ENCODE data around the gene ATP10A. TPM values are rescaled to one million over a fixed set of nuclear protein-coding genes. Genes with fewer than 3 reads are reported as not detected.

Gene ATP10A
- polyA plus RNA-seq, 1 of the 3 experiments (the other 2 are of a cell fraction), result not detected

DNA sequence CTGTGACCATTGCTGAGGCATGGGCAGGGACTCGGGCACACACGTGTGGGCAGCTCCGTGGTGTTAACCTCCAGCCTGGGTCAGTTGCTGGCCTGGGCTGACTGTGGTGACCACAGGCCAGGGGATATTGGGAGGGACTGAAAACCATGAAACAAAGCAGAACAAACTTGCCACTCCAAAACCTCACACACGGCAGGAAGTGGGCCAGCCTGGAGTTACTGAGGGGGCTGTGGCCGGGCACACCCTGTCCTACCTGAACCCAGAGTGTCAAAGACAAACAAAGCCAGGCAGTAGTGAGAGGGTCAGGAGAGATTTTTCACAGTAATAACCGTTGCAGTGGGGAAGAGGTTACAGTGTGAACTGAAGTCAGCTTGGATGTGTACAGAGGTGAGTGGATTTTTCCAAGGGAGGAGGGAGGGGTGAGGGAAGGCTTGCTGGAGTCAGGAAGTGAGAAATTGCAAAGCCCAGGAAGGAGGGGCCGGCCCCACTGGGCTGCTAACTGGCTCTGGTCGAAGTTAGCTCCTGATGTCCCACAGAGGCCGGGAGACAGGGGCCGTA lies 40.0 kb upstream of the ATP10A start:
- Histone ChIP-seq H3K9ac (no peak overlapping the region), H3K4me3 (ENCODE audit: low read depth in 2 of 2, low read length in 1 of 2) (no peak overlapping the region), H3K9me3 (no peaks in the 10 kb centered on the region), H3K27me3 (ENCODE audit: insufficient read depth) (no peaks in the 10 kb centered on the region), H4K20me1 (ENCODE audit: insufficient read depth) (no peaks in the 10 kb centered on the region), H3K79me2 (ENCODE audit: insufficient read depth) (no peaks in the 10 kb centered on the region), H3F3A (replicated peaks; ENCODE audit: insufficient read depth) (no peaks in the 10 kb centered on the region), H3K4me1 (ENCODE audit: control insufficient read depth in 1 of 2, insufficient read depth in 2 of 2, low read depth in 1 of 2, low read length in 1 of 2) (no peaks in the 10 kb centered on the region), H3K27ac (ENCODE audit: low read depth in 2 of 2, low read length in 1 of 2) (no peak overlapping the region), H3K9me2 (no peaks in the 10 kb centered on the region), H3K4me2 (no peak overlapping the region), H3K36me3 (replicated peaks in 1 of 2; ENCODE audit: control insufficient read depth in 1 of 2, insufficient read depth in 2 of 2, low read length in 1 of 2) (no peaks in the 10 kb centered on the region), H2AFZ (ENCODE audit: low read depth) (no peak overlapping the region)
- DNase-seq, result no peak
- 38% methylated on average over 10 of the region's 10 CpGs for WGBS (ENCODE audit: low lambda C conversion rate)
- TF ChIP-seq EZH2phosphoT487 (IDR thresholded peaks at IDR 0.05; ENCODE audit: borderline replicate concordance, low read depth), result no peak
- no peak for TF ChIP-seq GATA2 (CRISPR knock-in tag; IDR thresholded peaks at IDR 0.05)
- no peak for TF ChIP-seq TCF12 (IDR thresholded peaks at IDR 0.05)
- CTCF ChIA-PET, result interaction anchor here (0.8 kb wide), 1 partner anchor 394 kb away, joined by 3 read pairs; no protein-coding TSS in a partner anchor
- POLR2A ChIA-PET, result no interaction called here

DNA sequence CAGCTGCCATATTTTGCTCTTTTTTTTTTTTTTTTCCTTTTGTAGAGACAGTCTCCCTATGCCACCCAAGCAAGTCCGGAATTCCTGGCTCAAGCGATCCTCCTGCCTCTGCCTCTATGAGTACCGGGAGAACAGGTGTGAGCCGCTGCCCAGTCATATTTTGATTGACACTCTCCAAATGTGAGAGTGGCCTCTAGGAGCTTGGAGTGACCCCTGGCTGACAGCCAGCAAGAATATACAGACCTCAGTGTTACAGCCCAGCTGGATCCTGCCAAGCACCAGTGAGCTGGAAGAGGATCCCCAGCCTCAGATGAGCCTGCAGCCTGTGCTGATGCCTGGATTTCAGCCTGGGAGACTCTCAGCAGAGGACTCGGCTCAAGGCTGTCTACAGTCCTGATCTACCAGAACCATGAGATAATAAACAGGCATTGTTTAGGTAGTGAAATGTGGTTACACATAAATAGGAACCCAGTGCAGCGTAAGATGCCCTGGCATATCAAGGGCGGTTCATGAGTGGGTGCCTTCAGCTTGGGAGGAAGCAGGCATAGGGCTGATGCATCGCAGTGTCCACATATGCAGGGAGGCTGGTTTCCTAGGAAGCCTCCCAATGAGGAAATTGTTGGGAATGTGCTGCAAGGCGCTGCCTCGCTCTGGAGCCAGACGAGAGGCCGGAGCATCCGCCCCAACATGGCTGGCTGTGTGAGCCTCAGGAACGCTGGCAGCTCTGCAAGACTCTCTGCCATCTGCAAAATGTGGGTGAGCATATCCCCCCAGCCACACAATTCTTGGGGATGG lies 38.9 kb upstream of the ATP10A start:
- no peaks in the 10 kb centered on the region for H3K9me3 ChIP-seq
- no peak overlapping the region for H3K4me2 ChIP-seq
- H3K9ac ChIP-seq, result no peak overlapping the region
- no peak for DNase-seq
- no peaks in the 10 kb centered on the region for H3K27me3 ChIP-seq (ENCODE audit: insufficient read depth)
- ChIA-PET POLR2A (no interaction called here), CTCF (interaction anchor here (1.1 kb wide), 1 partner anchor 16 kb away, joined by 3 read pairs; no protein-coding TSS in a partner anchor)
- H2AFZ ChIP-seq (ENCODE audit: low read depth), result no peak overlapping the region
- H3K4me1 ChIP-seq (ENCODE audit: control insufficient read depth in 1 of 2, insufficient read depth in 2 of 2, low read depth in 1 of 2, low read length in 1 of 2), result no peaks in the 10 kb centered on the region
- no peak overlapping the region for H3K4me3 ChIP-seq (ENCODE audit: low read depth in 2 of 2, low read length in 1 of 2)
- 79% methylated on average over 6 of the region's 14 CpGs for WGBS (ENCODE audit: low lambda C conversion rate)
- H3K27ac ChIP-seq (ENCODE audit: low read depth in 2 of 2, low read length in 1 of 2), result no peak overlapping the region
- H3K79me2 ChIP-seq (ENCODE audit: insufficient read depth), result no peaks in the 10 kb centered on the region
- TF ChIP-seq JUND (IDR thresholded peaks at IDR 0.05) (no peak), NFIC (IDR thresholded peaks at IDR 0.05; ENCODE audit: borderline replicate concordance) (no peak)
- H3F3A ChIP-seq (replicated peaks; ENCODE audit: insufficient read depth), result no peaks in the 10 kb centered on the region
- no peaks in the 10 kb centered on the region for H4K20me1 ChIP-seq (ENCODE audit: insufficient read depth)
- H3K36me3 ChIP-seq (replicated peaks in 1 of 2; ENCODE audit: control insufficient read depth in 1 of 2, insufficient read depth in 2 of 2, low read length in 1 of 2), result no peaks in the 10 kb centered on the region
- H3K9me2 ChIP-seq, result no peaks in the 10 kb centered on the region

DNA sequence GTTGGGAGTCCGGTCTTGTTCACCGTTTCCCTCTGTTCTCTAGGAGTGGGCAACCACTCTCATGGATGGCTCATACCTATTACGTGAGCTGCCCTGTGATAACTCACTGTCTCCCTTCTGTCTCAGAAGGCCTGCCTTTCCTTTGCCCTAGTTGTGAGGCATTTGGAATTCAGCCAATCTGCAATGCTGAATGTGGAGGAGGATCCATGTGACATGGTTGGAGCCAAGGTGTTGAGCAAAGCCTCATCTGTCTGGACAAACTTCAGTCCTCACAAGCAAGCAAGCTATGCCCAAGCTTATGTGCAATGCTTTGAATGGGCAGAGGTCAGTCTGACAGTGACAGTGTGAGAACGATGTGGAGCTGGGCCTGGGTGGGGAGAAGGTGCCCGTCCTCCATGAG lies 37.8 kb upstream of the ATP10A start:
- H3K27ac ChIP-seq (ENCODE audit: low read depth in 2 of 2, low read length in 1 of 2), result no peak overlapping the region
- no peak overlapping the region for H3K9ac ChIP-seq
- H4K20me1 ChIP-seq (ENCODE audit: insufficient read depth), result no peaks in the 10 kb centered on the region
- no peaks in the 10 kb centered on the region for H3K36me3 ChIP-seq (replicated peaks in 1 of 2; ENCODE audit: control insufficient read depth in 1 of 2, insufficient read depth in 2 of 2, low read length in 1 of 2)
- WGBS (ENCODE audit: low lambda C conversion rate), result 22% methylated on average over 5 of the region's 5 CpGs
- H3K9me3 ChIP-seq, result no peaks in the 10 kb centered on the region
- ChIA-PET POLR2A (no interaction called here), CTCF (no interaction called here)
- TF ChIP-seq GATA2 (CRISPR knock-in tag; IDR thresholded peaks at IDR 0.05), result no peak
- TF ChIP-seq YY1 (IDR thresholded peaks at IDR 0.05; ENCODE audit: low read depth), result no peak
- TF ChIP-seq RAD21 (IDR thresholded peaks at IDR 0.05; ENCODE audit: low read length), result no peak
- TF ChIP-seq FOXM1 (IDR thresholded peaks at IDR 0.05; ENCODE audit: low read depth), result no peak
- TF ChIP-seq NFIC (IDR thresholded peaks at IDR 0.05; ENCODE audit: borderline replicate concordance), result no peak
- TF ChIP-seq, protein P1, sequence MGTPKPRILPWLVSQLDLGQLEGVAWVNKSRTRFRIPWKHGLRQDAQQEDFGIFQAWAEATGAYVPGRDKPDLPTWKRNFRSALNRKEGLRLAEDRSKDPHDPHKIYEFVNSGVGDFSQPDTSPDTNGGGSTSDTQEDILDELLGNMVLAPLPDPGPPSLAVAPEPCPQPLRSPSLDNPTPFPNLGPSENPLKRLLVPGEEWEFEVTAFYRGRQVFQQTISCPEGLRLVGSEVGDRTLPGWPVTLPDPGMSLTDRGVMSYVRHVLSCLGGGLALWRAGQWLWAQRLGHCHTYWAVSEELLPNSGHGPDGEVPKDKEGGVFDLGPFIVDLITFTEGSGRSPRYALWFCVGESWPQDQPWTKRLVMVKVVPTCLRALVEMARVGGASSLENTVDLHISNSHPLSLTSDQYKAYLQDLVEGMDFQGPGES (IDR thresholded peaks at IDR 0.05; ENCODE audit: low read depth, low read length), result no peak
- TF ChIP-seq, protein P2, sequence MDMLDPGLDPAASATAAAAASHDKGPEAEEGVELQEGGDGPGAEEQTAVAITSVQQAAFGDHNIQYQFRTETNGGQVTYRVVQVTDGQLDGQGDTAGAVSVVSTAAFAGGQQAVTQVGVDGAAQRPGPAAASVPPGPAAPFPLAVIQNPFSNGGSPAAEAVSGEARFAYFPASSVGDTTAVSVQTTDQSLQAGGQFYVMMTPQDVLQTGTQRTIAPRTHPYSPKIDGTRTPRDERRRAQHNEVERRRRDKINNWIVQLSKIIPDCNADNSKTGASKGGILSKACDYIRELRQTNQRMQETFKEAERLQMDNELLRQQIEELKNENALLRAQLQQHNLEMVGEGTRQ (IDR thresholded peaks at IDR 0.05; ENCODE audit: borderline replicate concordance, low read depth, low read length), result no peak
- TF ChIP-seq CHD2 (IDR thresholded peaks at IDR 0.05; ENCODE audit: low read length, partially characterized antibody), result no peak
- no peaks in the 10 kb centered on the region for H3F3A ChIP-seq (replicated peaks; ENCODE audit: insufficient read depth)
- H3K4me2 ChIP-seq, result no peak overlapping the region
- H3K4me1 ChIP-seq (ENCODE audit: control insufficient read depth in 1 of 2, insufficient read depth in 2 of 2, low read depth in 1 of 2, low read length in 1 of 2), result no peaks in the 10 kb centered on the region
- H3K4me3 ChIP-seq (ENCODE audit: low read depth in 2 of 2, low read length in 1 of 2), result no peak overlapping the region
- no peak for DNase-seq
- H3K27me3 ChIP-seq (ENCODE audit: insufficient read depth), result no peaks in the 10 kb centered on the region
- no peaks in the 10 kb centered on the region for H3K9me2 ChIP-seq
- H2AFZ ChIP-seq (ENCODE audit: low read depth), result no peak overlapping the region
- no peaks in the 10 kb centered on the region for H3K79me2 ChIP-seq (ENCODE audit: insufficient read depth)
